ENCODE measurements around the gene CEL.
"Not testable (repeated sequence)": the region's sequence is repeated elsewhere in the genome, so short reads cannot be mapped to it uniquely, and the experiment has no call there.

CEL gene

GRCh38 chr9:133063500-133064231 is 1.9 kb downstream of the CEL start:
- H3K4me3 ChIP-seq (ENCODE audit: low read depth, low read length): no peak overlapping the region
- TF ChIP-seq CTCF (IDR thresholded peaks at IDR 0.05; ENCODE audit: borderline replicate concordance, insufficient read depth, low read depth, low read length): no peak

- no peak for TF ChIP-seq CTCF (IDR thresholded peaks at IDR 0.05; ENCODE audit: borderline replicate concordance, insufficient read depth, low read depth, low read length)
- H3K4me3 ChIP-seq (ENCODE audit: low read depth, low read length): no peak overlapping the region
Observed at GRCh38 chr9:133064241-133065069, 2.7 kb downstream of the CEL start.

- no peak overlapping the region for H3K4me3 ChIP-seq (ENCODE audit: low read depth, low read length)
- TF ChIP-seq CTCF (IDR thresholded peaks at IDR 0.05; ENCODE audit: borderline replicate concordance, insufficient read depth, low read depth, low read length): no peak
Observed at GRCh38 chr9:133065070-133065388, 3.2 kb downstream of the CEL start.

GRCh38 chr9:133066181-133066983 is 4.6 kb downstream of the CEL start:
- no peak for TF ChIP-seq CTCF (IDR thresholded peaks at IDR 0.05; ENCODE audit: borderline replicate concordance, insufficient read depth, low read depth, low read length)
- H3K4me3 ChIP-seq (ENCODE audit: low read depth, low read length): no peak overlapping the region

- no peak overlapping the region for H3K4me3 ChIP-seq (ENCODE audit: low read depth, low read length)
- no peak for TF ChIP-seq CTCF (IDR thresholded peaks at IDR 0.05; ENCODE audit: borderline replicate concordance, insufficient read depth, low read depth, low read length)
Observed at GRCh38 chr9:133067006-133067405, 5.2 kb downstream of the CEL start.

GRCh38 chr9:133067813-133068212 is 6.0 kb downstream of the CEL start:
- no peak for TF ChIP-seq CTCF (IDR thresholded peaks at IDR 0.05; ENCODE audit: borderline replicate concordance, insufficient read depth, low read depth, low read length)
- no peak overlapping the region for H3K4me3 ChIP-seq (ENCODE audit: low read depth, low read length)

- H3K4me3 ChIP-seq (ENCODE audit: low read depth, low read length): not testable (repeated sequence)
Observed at GRCh38 chr9:133068431-133068830, 6.7 kb downstream of the CEL start.

GRCh38 chr9:133070500-133070961 is 8.8 kb downstream of the CEL start:
- H3K4me3 ChIP-seq (ENCODE audit: low read depth, low read length): not testable (repeated sequence)

GRCh38 chr9:133070985-133071384 is 9.2 kb downstream of the CEL start:
- H3K4me3 ChIP-seq (ENCODE audit: low read depth, low read length): not testable (repeated sequence)

Data from GM12875 (cell line).